ENCODE results near the gene DEPDC5.

DNA sequence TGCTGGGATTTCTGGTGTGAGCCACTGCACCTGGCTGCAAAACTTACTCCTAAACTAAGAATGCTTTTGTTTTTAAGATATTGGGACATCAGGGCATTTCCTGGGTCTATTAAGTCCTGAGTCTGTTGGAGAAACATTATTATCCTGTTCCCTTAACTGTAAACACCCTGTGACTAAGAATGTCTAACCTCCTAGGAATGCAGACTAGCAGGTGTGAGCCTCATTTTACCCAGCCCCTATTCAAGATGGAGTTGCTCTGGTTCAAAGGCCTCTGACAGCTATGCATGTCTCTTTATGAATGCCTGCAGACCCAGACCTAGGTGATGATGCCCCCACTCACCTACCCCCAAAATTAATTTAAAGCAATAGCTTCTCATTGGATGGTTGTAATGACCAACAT is 46.2 kb downstream of the DEPDC5 start:
- TF ChIP-seq, protein P1, sequence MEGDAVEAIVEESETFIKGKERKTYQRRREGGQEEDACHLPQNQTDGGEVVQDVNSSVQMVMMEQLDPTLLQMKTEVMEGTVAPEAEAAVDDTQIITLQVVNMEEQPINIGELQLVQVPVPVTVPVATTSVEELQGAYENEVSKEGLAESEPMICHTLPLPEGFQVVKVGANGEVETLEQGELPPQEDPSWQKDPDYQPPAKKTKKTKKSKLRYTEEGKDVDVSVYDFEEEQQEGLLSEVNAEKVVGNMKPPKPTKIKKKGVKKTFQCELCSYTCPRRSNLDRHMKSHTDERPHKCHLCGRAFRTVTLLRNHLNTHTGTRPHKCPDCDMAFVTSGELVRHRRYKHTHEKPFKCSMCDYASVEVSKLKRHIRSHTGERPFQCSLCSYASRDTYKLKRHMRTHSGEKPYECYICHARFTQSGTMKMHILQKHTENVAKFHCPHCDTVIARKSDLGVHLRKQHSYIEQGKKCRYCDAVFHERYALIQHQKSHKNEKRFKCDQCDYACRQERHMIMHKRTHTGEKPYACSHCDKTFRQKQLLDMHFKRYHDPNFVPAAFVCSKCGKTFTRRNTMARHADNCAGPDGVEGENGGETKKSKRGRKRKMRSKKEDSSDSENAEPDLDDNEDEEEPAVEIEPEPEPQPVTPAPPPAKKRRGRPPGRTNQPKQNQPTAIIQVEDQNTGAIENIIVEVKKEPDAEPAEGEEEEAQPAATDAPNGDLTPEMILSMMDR (IDR thresholded peaks at IDR 0.05; ENCODE audit: borderline replicate concordance, extremely low read depth, low read length, poor library complexity, severe bottlenecking): no peak
- TF ChIP-seq EZH2 (IDR thresholded peaks at IDR 0.05; ENCODE audit: borderline replicate concordance, low read depth, low read length, severe bottlenecking): no peak

Measured in DND-41 (cell line).